Brain microvascular endothelial cell (primary cell): ENCODE results near the gene PKIG.

ENCODE experiments used
- DNase-seq: peaks from one replicate; pipeline ENCODE4 v3.0.0-alpha.2; 2020
- H3K27ac ChIP-seq: fragments of 250-450 bp; sonication (Bioruptor Pico); 2 replicates; pipeline ENCODE4 v1.5.1; 2020; ENCODE audit warnings: mild to moderate bottlenecking, moderate library complexity
- H3K27me3 ChIP-seq: fragments of 250-450 bp; sonication (Bioruptor Pico); replicated peaks from 2 replicates; pipeline ENCODE4 v1.5.1; 2020; ENCODE audit warnings: mild to moderate bottlenecking
- H3K36me3 ChIP-seq: fragments of 250-450 bp; sonication (Bioruptor Pico); replicated peaks from 2 replicates; pipeline ENCODE4 v1.5.1; 2020; ENCODE audit warnings: mild to moderate bottlenecking
- H3K4me3 ChIP-seq: 2 replicates; pipeline ENCODE4 v1.5.1; 2011; ENCODE audit warnings: low read depth, mild to moderate bottlenecking, control low read depth, low read length, moderate library complexity
- CTCF ChIP-seq: IDR thresholded peaks from 2 replicates; pipeline ENCODE4 v1.5.1; 2011; ENCODE audit warnings: low read depth, mild to moderate bottlenecking, moderate library complexity, low read length, control low read depth, inconsistent platforms; ENCODE audit errors: missing control alignments
- in situ Hi-C: cut with HindIII; loops from 2 replicates; pipeline ENCODE4 v1.10.0; 2017; ENCODE audit warnings: low sequenced_read_pairs, low pct_ligation_motif_present

Gene PKIG

GRCh38 chr20:44598423-44599305 is 16.3 kb downstream of the PKIG start:
- Histone ChIP-seq H3K27ac (no peak overlapping the region), H3K4me3 (no peak overlapping the region), H3K36me3 (no peaks in the 10 kb centered on the region), H3K27me3 (no peaks in the 10 kb centered on the region)
- no peak for DNase-seq
- TF ChIP-seq CTCF, result peak; percentile 43
- in situ Hi-C loops, result no loop called here

GRCh38 chr20:44599715-44600114 is 17.3 kb downstream of the PKIG start:
- Histone ChIP-seq H3K4me3 (no peak overlapping the region), H3K36me3 (no peaks in the 10 kb centered on the region), H3K27ac (no peak overlapping the region), H3K27me3 (no peaks in the 10 kb centered on the region)
- TF ChIP-seq CTCF, result no peak
- DNase-seq, result no peak
- in situ Hi-C loops, result no loop called here

- no peak for TF ChIP-seq CTCF
- in situ Hi-C loops, result no loop called here
- Histone ChIP-seq H3K27me3 (no peaks in the 10 kb centered on the region), H3K4me3 (no peak overlapping the region), H3K27ac (no peak overlapping the region), H3K36me3 (no peaks in the 10 kb centered on the region)
- DNase-seq, result no peak
These were observed 17.9 kb downstream of the PKIG start for GRCh38 chr20:44600301-44600700.

- no peak for DNase-seq
- Histone ChIP-seq H3K27ac (no peak overlapping the region), H3K27me3 (no peaks in the 10 kb centered on the region), H3K36me3 (no peaks in the 10 kb centered on the region), H3K4me3 (no peak overlapping the region)
- TF ChIP-seq CTCF, result no peak
- in situ Hi-C loops, result no loop called here
These were observed 18.4 kb downstream of the PKIG start for GRCh38 chr20:44600758-44601201.

GRCh38 chr20:44601236-44601671 is 18.9 kb downstream of the PKIG start:
- DNase-seq, result no peak
- in situ Hi-C loops, result no loop called here
- H3K27me3 ChIP-seq, result no peaks in the 10 kb centered on the region
- no peaks in the 10 kb centered on the region for H3K36me3 ChIP-seq
- no peak overlapping the region for H3K27ac ChIP-seq
- no peak for TF ChIP-seq CTCF
- H3K4me3 ChIP-seq, result no peak overlapping the region

GRCh38 chr20:44601801-44602204 is 19.4 kb downstream of the PKIG start:
- no peak overlapping the region for H3K4me3 ChIP-seq
- no peak for TF ChIP-seq CTCF
- no peaks in the 10 kb centered on the region for H3K36me3 ChIP-seq
- no peak overlapping the region for H3K27ac ChIP-seq
- no peaks in the 10 kb centered on the region for H3K27me3 ChIP-seq
- DNase-seq, result no peak
- in situ Hi-C loops, result no loop called here
